Measurements from ENCODE around the gene UNC5A.

Gene UNC5A

DNA sequence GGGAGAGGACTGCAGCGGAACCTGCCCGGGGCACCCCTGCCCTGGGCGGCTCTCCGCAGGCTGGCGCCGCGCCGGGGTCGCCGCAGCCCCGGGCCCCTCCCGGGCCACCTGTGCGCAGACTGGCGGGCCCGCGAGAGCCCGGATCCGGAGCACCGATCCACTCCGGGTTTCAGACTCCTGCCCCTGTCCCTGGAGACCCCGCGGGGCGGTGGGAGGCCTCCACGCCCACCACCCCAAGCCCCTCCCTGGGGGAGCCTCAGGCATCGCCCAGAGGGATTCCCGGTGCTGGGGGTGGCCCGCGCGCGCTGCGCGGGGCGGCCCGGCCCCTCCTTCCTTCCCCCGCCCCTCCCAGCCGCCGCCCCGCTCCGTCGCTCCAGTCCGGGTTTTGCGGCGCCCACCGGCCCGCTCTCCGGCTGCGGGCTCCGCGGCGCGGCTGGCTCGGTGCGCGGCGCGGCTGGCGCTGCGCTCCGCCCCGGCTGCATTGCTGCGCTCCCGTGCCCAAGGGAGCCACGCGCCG lies at the start of gene UNC5A:
TSS of gene UNC5A (plus strand) at position 479 of the 517 bp plus-strand sequence. CDS start 192 bp downstream, outside the sequence.
- no peak for FAIRE-seq

DNA sequence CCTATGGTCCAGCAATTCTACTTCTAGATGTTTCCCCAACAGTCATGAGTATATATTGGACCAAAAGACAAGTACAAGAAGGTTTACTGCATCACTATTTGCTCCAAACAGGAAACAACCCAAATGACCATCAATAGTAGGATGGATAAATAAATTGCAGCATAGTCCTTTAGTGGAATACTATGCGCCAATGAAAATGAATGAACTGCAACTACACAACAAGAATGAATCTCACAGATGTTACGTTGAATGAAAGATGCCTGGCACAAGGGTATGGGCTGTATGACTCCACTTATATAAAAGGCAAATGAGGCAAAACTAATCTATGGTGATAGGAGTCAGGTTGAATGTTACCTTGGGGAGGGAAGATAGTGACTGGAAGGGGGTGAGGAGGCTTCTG lies 48.6 kb upstream of the UNC5A start:
- FAIRE-seq, result no peak

DNA sequence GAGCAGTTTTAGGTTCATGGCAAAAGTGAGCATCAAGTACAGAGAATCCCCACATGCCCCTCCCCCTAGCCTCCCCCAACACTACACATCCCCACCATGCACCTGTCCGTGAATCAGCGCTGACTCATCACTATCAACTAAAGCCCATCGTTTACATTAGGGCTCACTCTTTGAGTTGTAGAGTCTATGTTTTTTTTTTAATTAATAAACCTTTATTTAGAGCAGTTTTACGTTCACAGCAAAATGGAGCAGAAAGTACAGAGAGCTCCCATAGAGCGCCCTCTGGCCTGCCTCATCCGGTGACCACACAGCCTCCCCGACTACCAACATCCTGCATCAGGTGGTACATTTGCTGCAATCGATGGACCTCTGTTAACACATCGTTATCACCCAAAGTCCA lies 47.9 kb upstream of the UNC5A start:
- no peak for FAIRE-seq

DNA sequence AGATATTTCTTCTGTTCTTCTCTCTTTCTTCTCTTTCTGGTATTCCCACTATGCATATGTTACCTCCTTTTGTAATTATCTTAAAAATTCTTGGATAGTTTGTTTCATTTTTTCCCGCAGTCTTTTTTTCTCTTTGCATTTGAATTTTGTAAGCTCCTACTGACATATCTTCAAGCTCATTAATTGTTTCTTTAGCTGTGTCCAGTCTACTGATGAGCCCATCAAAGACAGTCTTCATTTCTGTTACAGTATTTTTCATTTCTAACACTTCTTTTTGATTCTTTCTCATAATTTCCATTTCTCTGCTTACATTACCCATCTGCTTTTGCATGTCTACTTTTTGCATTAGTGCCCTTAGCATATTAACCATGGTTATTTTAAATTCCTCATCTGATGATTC lies 44.7 kb upstream of the UNC5A start:
- no peak for FAIRE-seq

DNA sequence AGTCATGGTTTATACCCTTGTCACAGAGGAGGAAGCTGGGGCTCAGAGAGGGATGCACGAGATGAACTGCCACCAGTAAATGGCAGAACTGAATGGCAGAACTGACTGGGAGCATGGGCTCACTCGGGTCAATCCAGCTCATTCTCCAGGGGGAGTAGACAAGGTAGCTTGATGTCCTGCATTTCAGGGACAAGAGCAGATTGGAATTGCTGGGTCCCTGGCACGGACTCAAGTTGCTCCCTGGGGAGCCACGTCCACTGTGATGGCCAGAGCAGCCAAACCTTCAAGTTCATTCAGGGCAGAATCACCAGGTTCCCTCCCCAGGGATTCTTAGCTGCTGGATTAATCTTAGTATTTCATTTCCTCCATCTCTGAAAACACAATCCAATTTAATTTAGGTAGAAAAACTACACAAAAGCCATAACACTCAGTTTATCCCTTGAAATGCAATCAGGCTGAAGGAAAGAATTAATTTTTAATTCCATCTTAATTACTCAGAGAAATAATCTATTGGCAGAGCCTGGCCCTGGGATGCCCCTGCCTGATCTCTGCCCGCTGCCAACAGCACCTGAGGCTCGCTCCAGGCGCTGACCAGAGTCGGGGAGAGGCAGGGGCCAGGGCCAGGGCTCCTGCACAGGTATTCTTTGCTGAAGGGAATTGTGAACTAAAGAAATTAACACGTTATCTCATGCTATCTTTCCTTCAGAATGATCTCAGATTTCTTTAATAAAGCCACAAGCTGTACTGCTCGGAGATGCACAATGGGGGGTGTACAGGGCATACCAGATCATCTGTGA lies 42.0 kb upstream of the UNC5A start:
- FAIRE-seq, result no peak

DNA sequence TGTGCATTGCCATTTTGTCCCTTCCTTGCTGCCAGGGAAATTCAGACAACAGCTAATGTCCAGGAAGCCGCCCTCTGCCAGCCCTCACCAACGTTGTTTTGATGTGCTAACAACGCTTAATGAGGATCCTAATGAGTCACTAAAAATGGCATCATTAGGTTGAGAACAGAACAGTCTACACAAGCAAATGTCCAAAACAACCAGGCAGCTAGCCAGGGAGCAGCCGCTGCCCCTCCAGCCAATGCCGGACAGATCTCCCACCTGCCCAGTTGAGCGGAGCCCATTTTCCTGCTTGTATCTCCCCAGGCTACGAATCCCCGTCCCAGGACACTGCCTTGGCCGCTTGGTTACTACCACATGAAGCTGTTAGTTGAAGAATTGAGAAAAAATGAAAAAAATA lies 40.4 kb upstream of the UNC5A start:
- FAIRE-seq, result no peak

DNA sequence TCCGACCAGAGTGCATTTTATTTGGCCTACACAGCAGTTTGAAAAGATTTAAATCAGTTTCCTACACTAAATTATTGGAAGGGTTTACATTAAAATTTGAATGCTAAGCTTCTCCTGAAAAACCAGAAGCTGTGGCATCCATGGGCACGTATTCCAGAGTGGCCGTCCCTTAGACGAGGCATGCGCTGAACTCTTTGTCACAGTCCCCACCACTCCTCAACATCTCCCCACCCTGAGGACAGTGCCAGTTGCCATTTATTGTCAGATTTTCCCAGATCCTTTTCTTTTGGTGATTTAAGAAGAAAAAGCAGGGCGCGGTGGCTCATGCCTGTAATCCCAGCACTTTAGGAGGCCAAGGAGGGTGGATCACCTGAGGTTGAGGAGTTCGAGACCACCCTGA lies 39.9 kb upstream of the UNC5A start:
- no peak for FAIRE-seq

DNA sequence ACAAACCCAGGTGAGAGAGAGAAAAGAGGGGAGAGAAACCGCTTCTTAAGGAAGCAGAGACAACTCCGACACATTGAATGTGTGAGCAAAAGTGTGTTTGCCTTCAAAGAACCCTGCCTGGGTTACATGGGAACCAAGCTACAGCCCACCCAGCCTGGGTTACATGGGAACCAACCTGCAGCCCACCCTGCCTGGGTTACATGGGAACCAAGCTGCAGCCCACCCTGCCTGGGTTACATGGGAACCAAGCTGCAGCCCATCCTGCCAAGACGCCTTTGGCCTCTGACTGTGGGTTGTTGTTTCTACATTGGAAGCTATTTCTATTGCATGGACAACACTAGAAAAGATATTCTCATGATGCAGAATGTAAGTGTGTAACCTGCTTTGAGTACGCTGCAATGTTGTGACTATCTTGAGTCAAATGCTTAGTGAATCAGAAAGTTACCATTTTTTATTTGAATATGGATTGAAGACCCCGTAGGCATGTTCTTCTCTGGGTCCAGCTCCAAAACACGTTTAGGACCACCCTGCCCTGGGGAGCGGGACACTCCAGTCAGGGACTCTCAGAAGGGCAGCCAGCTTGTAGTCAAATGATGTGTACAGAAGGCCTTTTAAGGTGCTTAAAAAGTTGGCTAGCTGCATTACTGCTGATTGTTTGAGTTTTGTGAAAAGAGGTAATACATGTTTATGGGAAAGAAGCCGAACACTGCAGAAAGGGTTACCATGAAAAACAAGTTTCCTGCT lies 39.1 kb upstream of the UNC5A start:
- FAIRE-seq, result no peak

DNA sequence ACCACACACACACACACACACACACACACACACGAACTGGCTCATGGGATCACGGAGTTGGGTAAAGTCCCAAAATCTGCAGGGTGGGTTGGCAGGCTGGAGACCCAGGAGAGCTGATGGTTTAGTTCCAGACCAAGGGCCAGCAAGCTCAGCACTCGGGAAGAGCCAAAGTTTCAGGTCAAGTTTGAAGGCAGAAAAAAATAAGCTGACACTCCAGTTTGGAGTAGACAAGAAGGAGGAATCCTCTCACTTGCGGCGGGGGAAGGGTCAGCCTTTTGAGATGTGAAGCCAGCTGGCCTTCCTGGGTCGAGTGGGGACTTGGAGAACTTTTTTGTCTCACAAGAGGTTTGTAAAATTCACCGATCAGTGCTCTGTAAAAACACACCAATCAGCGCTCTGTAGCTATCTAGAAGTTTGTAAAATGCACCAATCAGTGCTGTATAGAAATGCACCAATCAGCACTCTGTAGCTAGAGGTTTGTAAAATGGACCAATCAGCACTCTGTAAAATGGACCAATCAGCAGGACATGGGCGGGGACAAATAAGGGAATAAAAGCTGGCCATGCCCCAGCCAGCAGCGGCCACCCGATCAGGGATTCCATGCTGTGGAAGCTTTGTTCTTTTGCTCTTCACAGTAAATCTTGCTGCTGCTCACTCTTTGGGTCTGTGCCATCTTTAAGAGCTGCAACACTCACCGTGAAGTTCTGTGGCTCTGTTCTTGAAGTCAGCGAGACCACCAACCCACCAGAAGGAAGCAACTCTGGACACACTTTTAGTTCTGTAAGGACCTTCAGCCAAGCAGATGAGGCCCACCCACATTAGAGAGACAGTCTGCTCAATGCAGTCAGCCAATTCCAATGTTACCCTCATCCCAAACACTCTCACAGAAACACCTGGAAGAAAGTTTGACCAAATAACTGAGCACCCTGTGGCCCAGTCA lies 37.8 kb upstream of the UNC5A start:
- no peak for FAIRE-seq

DNA sequence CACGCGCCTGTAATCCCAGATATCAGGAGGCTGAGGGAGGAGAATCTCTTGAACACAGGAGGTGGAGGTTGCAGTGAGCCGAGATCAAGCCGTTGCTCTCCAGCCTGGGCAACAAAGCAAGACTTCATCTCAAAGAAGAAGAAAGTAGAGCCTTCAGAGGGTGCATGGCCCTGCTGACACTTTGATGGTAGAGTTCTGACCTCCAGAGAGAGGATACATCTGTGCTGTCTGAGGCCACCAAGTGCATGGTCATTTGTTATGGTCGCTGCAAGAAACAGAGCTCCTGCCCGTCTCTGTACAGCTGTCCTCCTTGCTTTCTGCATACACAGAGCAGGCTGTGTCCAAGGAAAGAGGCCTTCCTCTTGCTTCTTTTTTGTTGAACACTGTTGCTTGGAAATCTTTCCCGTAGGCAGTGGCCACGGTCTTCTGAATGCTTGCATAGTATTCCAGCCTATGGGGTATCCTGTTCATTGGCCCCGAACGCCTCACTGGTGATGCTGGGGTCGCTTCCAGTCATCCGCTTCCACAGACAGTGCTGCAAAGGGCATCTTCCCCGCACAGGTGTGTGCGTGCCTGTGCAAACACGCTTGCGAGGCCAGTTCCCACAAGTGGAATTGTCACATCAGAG lies 36.8 kb upstream of the UNC5A start:
- no peak for FAIRE-seq

DNA sequence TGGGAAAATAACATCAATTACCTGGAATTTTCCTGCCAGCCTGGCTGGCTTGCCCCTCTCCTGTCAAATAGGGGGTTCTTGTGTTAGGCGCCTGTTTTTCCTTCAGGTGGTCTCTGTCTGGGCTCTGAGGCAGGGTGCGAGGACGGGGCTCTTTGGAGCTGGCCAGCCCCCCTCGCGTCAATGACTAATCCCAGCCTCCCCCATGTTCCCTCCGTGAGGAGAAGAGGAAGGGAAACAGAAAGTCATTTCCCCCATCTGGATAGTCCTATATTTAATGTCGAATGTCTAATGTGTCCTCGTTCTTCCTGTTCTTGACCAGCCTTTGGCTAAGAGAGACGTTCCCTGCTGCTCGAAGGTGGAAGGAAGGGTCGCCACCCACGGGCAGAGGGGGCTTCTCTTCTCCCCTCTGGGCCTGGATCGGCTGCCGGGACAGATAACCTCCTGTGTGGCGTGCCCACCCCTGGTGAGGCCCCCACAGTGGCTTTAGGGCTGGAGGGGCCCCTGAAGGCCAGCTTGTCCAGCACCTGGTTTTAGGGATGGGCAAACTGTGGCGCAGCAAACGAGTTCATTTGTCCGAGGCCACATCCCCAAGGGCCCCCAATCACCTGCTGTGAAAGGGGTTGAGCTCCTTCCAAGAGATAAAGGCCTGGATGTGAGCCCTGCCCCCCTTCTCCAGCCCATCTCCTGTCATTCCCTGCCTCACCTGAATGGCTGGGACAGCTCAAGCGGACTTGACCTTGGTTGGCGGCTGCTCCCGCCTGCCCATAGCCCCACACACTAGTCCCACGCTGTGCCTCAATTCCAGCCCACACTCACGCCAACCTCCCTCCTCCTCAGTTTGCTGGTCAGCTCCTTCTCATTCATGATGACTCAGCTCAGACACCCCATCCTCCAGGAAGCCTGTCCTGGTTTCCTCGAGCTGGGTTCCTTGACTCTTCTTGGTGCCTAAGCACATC lies 35.9 kb upstream of the UNC5A start:
- FAIRE-seq, result no peak

DNA sequence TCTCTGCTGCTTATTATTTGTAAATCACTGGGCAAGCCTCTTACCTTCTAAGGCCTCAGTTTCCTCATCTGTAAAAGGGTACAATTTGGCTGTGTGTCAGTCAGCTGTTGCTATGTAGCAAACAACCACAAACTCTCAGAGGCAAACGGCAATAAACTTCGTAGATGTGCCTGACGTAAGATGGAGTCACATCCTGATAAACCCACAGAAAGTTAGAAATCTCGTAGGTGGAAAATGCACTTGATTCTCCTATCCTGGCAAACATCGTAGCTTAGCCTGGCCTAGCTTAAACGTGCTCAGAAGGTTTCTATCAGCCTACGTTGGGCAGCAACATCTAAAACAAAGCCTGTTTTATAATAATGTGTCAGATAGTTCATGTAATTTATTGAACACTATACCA lies 35.0 kb upstream of the UNC5A start:
- no peak for FAIRE-seq

DNA sequence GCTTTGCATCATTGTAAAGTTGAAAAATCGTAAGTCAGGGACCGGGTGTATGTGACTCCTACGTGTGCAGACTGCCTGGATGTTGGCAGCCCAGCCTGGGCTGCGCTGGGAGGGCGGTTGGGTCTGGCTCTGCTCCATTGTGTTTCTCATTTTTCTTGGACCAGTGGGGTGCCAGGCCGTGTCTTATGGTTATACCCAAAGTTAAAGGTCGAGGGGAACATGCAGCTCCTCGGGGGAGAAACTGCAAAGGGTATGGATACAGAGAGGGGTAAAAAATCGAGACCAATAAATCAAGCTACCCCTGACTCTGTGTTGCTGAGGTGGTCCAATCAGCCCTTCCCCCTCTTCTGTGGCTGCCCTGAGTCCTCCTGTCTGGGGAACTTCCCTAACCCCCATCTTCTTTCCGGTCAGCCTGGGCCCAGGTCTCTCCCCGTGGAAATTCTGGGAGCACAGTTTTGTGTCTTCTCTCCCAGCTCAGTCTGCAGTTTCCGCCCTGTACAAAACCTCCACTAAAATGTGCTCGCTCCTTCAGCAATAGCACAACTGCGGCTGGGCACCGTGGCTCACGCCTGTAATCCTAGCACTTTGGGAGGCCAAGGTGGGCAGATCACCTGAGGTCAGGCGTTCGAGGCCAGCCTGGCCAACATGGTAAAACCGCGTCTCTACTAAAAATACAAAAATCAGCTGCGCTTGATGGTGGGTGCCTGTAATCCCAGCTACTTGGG lies 34.1 kb upstream of the UNC5A start:
- no peak for FAIRE-seq

DNA sequence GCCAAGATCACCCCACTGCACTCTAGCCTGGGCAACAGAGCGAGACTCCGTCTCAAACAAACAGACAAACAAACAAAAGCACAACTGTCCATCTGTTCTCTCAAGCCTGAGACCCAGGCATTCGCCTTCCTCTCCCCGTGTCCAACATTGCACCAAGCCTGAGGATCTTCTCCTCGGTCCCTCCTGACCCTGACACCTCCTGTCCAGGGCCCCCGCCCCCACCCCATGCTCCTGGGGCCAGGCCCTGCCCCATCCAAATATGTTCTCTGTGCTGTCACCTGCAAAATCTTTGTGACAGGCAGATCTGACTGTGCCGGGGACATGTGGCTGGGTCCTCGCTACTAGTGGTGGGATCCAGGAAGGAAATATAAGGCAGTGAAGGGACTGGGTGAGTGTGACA lies 33.4 kb upstream of the UNC5A start:
- no peak for FAIRE-seq

DNA sequence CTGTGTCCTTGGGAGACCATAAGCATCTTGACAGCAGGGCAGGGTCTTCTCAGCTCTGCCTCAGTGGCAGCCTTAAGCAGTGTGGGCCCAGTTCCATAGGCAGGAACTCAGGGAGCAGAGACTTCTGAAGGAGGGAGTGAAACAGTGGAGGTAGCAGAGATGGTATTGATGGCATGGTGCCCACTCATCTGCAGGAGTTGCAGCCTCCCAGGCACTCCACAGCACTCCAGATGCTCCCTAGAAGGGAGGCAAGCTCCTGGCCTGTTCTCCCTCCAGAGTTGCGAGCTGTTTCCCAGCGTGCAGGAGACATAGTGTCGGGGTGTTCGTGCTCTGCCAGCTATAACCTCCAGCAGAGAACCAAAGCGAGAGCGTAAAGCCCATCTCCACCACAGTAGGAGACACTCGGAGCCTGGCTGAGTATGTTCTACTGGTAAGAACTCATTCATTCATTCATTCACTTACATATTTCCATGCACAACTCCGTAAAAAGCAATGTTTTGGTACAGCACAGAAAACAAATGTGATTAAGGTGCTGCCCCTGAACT lies 31.4 kb upstream of the UNC5A start:
- no peak for FAIRE-seq

DNA sequence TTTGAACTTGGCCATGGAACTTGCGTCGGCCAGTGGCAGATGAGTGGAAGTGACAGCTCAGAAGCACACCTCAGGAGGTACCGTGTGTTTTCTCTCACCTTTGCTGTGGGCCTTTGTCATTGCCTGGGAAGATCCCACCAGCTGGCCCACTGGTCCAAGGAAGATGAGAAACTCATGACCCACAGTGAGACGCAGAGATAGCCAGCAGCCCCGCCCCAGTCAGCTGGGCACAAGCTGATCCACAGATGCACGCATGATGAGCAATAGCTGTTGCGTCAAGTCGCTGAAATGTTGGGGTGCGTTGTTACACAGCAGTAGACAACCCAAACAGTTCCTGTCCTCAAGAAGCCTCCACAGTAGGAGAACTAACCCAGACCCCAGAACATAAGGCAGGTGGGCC lies 30.8 kb upstream of the UNC5A start:
- FAIRE-seq, result no peak

DNA sequence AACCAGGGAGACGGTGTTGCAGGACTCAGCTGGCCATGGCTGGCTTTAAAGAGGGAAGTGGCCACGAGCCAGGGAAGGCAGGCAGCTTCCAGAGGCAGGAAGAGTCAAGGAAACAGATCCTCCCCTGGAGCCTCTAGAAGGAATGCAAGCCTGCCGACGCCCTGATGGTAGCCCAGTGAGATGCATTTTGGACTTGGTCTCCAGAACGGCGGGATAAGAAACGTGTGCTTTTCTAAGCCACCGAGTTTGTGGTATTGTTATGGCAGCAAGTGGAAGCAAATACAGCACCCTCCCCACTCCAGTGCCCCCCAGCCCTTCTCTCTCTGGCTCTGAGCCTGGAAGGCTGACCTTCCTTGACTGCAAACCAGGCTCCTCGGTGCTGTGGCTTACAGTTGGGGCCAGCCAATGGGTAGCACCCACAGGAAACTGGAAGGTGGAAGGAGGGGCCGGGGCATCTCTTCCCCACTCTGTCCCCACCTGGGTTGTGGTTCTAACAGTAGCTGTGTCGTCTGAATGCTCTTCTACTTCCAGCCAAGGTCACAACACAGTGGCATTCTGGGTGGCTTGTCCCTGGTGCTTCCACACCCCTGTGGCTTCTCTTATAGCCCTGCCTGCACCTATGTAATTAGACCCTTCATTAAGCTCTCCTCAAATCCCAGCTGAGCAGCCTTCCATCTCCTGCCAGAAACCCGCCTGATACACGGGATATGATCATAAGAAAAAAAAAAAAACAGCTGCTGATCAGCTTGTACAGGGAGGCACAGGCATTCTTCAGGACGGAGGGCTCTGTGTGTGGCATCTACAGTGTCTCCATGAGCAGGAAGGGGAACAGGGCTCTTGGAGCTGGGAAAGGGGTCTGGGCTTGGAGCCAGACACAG lies 29.9 kb upstream of the UNC5A start:
- FAIRE-seq, result no peak

DNA sequence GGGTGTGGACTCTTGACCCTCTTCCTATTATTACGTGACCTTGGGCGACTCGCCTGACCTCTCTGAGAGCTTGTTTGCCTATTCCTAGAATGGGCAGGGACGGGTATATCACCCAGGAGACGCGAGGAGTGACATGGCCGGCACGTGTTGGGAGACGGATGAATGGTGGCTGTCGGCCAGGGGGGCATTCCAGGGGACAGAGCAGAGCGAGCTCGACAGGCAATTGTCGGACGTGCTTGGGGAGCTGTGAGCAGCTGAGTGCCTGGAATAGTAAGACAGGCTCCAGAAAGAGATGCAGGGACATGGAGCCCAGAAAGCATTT lies 29.3 kb upstream of the UNC5A start:
- FAIRE-seq, result no peak
